Fibroblast of mammary gland (primary cell): ENCODE results near the gene SEMA4G.

Experiments used
- DNase-seq: peaks from one replicate; pipeline ENCODE4 v3.0.0-alpha.2; 2010; ENCODE audit warnings: low read depth
- H3K4me3 ChIP-seq: 2 replicates; pipeline ENCODE4 v1.5.1; 2011; ENCODE audit warnings: low read depth, mild to moderate bottlenecking, low read length, moderate library complexity; ENCODE audit not compliant: control insufficient read depth
- CTCF ChIP-seq: conservative IDR thresholded peaks from 2 replicates; pipeline ENCODE4 v1.5.1; 2011; ENCODE audit warnings: low read depth, low read length, inconsistent platforms; ENCODE audit not compliant: control insufficient read depth, insufficient read depth

The SEMA4G gene

GRCh38 chr10:100982916-100983830, 13.9 kb downstream of the SEMA4G start:
- H3K4me3 ChIP-seq: no peak overlapping the region
- DNase-seq: no peak
- TF ChIP-seq CTCF: no peak

- no peak for DNase-seq
- TF ChIP-seq CTCF: no peak
- H3K4me3 ChIP-seq: no peak overlapping the region
Measured at GRCh38 chr10:100983868-100984671, 14.8 kb downstream of the SEMA4G start.

GRCh38 chr10:100984672-100985177, 15.4 kb downstream of the SEMA4G start:
- peak; percentile 36 for DNase-seq
- no peak overlapping the region for H3K4me3 ChIP-seq
- no peak for TF ChIP-seq CTCF

- DNase-seq: no peak
- no peak overlapping the region for H3K4me3 ChIP-seq
- TF ChIP-seq CTCF: no peak
Measured at GRCh38 chr10:100985336-100985735, 16.0 kb downstream of the SEMA4G start.

- H3K4me3 ChIP-seq: peak overlapping the region; percentile 94
- no peak for TF ChIP-seq CTCF
- DNase-seq: no peak
Measured at GRCh38 chr10:100986623-100986951, 17.3 kb downstream of the SEMA4G start.

GRCh38 chr10:100986952-100987684, 17.8 kb downstream of the SEMA4G start, which contains the start of the genes MRPL43 and TWNK:
TSS of gene MRPL43 (minus strand) at chr10:100987497. CDS start at chr10:100987443, 54 bp downstream.
TSS of gene TWNK (plus strand) at chr10:100987543. CDS start at chr10:100988211, 668 bp downstream.
- peak; percentile 67 for DNase-seq
- peak within 1 kb of the TSS; percentile 94 for H3K4me3 ChIP-seq
- no peak for TF ChIP-seq CTCF
